ENCODE data around the gene ETDB.

ETDB gene

GRCh38 chrX:135089126-135089525 is 31.2 kb downstream of the ETDB start:
- H3K27me3 Mint-ChIP-seq (ENCODE audit: low read depth, poor library complexity), result peaks cover 4% of the 10 kb centered on the region
- TF ChIP-seq, protein P1, sequence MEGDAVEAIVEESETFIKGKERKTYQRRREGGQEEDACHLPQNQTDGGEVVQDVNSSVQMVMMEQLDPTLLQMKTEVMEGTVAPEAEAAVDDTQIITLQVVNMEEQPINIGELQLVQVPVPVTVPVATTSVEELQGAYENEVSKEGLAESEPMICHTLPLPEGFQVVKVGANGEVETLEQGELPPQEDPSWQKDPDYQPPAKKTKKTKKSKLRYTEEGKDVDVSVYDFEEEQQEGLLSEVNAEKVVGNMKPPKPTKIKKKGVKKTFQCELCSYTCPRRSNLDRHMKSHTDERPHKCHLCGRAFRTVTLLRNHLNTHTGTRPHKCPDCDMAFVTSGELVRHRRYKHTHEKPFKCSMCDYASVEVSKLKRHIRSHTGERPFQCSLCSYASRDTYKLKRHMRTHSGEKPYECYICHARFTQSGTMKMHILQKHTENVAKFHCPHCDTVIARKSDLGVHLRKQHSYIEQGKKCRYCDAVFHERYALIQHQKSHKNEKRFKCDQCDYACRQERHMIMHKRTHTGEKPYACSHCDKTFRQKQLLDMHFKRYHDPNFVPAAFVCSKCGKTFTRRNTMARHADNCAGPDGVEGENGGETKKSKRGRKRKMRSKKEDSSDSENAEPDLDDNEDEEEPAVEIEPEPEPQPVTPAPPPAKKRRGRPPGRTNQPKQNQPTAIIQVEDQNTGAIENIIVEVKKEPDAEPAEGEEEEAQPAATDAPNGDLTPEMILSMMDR (IDR thresholded peaks at IDR 0.05), result no peak
- no peak for DNase-seq

DNA sequence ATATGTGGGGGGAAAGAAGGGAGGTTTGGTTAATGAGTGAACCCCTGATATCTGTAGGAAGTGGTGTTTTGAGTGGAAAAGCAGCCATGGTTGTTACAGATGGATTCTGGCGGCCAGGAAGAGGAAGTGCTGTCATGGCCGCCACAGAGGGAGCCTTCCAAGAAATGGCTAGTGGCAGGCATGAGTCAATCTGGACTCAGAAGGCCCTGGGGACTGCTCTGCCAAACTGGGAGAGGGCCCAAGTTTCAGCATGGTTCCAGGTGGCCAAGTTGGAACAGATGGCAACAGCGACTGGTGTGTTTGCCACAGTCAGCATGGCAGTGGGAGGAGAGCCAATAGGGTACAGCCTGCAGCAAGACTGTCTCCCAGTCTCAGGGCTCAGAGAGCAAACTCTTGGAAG is 32.5 kb downstream of the ETDB start:
- Mint-ChIP-seq H3K27me3 (ENCODE audit: low read depth, poor library complexity) (peaks cover 4% of the 10 kb centered on the region), H3K4me1 (peaks cover 3% of the 10 kb centered on the region), H3K27ac (no peak overlapping the region), H3K9me3 (peaks cover 45% of the 10 kb centered on the region), H3K4me3 (no peak overlapping the region), H3K36me3 (ENCODE audit: low read depth) (no peaks in the 10 kb centered on the region)
- no peak for DNase-seq
- TF ChIP-seq, protein P1 (IDR thresholded peaks at IDR 0.05), result no peak

More at GRCh38 chrX:135089126-135089525, 31.2 kb downstream of the ETDB start:
- Mint-ChIP-seq H3K36me3 (ENCODE audit: low read depth) (no peaks in the 10 kb centered on the region), H3K9me3 (peaks cover 51% of the 10 kb centered on the region), H3K4me3 (no peak overlapping the region), H3K27ac (no peak overlapping the region), H3K4me1 (peaks cover 3% of the 10 kb centered on the region)

GRCh38 chrX:135086197-135086854 is 34.0 kb downstream of the ETDB start:
- H3K27me3 Mint-ChIP-seq (ENCODE audit: low read depth, poor library complexity), result peaks cover 4% of the 10 kb centered on the region
- TF ChIP-seq, protein P1 (IDR thresholded peaks at IDR 0.05), result peak; percentile 56
- H3K9me3 Mint-ChIP-seq, result peaks cover 42% of the 10 kb centered on the region
- no peak overlapping the region for H3K4me3 Mint-ChIP-seq
- no peaks in the 10 kb centered on the region for H3K36me3 Mint-ChIP-seq (ENCODE audit: low read depth)
- no peak overlapping the region for H3K27ac Mint-ChIP-seq
- DNase-seq, result peak; percentile 23
- peaks cover 3% of the 10 kb centered on the region for H3K4me1 Mint-ChIP-seq

- Mint-ChIP-seq H3K9me3 (peaks cover 16% of the 10 kb centered on the region), H3K4me1 (peaks cover 3% of the 10 kb centered on the region), H3K27me3 (ENCODE audit: low read depth, poor library complexity) (no peaks in the 10 kb centered on the region), H3K27ac (no peak overlapping the region), H3K36me3 (ENCODE audit: low read depth) (no peaks in the 10 kb centered on the region), H3K4me3 (no peak overlapping the region)
- TF ChIP-seq, protein P1 (IDR thresholded peaks at IDR 0.05), result no peak
- no peak for DNase-seq
Measured at GRCh38 chrX:135081693-135082404, 38.5 kb downstream of the ETDB start.

Measured in nephron progenitor cell (in vitro differentiated cells).